Activated CD4-positive, alpha-beta T cell treated with anti-CD3 and anti-CD28 coated beads, Interleukin-2, amount 10 ng/mL, durations not matched to agents 24 days and 14 days (primary cell): ENCODE results near the gene CLEC4M. TPM values are rescaled to one million over a fixed set of nuclear protein-coding genes. Genes with fewer than 3 reads are reported as not detected.

Experiments
- DNase-seq: peaks from one replicate; pipeline ENCODE4 v3.0.0; 2022
- H3K27ac Mint-ChIP-seq: one replicate; pipeline ENCODE4 v1.8.0; 2022; ENCODE audit warnings: mild to moderate bottlenecking, mixed read lengths
- H3K27me3 Mint-ChIP-seq: one replicate; pipeline ENCODE4 v1.8.0; 2022; ENCODE audit warnings: mixed read lengths
- H3K36me3 Mint-ChIP-seq: one replicate; pipeline ENCODE4 v1.8.0; 2022; ENCODE audit warnings: low read depth, mild to moderate bottlenecking, mixed read lengths
- H3K4me1 Mint-ChIP-seq: one replicate; pipeline ENCODE4 v1.8.0; 2021; ENCODE audit warnings: mixed read lengths
- H3K4me3 Mint-ChIP-seq: one replicate; pipeline ENCODE4 v1.8.0; 2022; ENCODE audit warnings: mild to moderate bottlenecking, moderate library complexity, mixed read lengths
- H3K9me3 Mint-ChIP-seq: one replicate; pipeline ENCODE4 v1.8.0; 2021; ENCODE audit warnings: mixed read lengths
- intact Hi-C: fragments of 100-400 bp; cut with micrococcal nuclease; formaldehyde crosslinking; loops from one replicate; pipeline ENCODE4 v1.15.1; 2023
- total RNA-seq: library from RNA; stranded (reverse); gene quantifications from 2 replicates; pipeline ENCODE4 v1.2.3, GENCODE V29; 2022

The CLEC4M gene
- total RNA-seq: not detected in 2 replicates

- peaks cover 5% of the 10 kb centered on the region for H3K27me3 Mint-ChIP-seq
- H3K4me1 Mint-ChIP-seq: no peaks in the 10 kb centered on the region
- no peak for DNase-seq
- intact Hi-C loops: no loop called here
- peaks cover 25% of the 10 kb centered on the region for H3K9me3 Mint-ChIP-seq
- peaks cover 3% of the 10 kb centered on the region for H3K36me3 Mint-ChIP-seq
- H3K4me3 Mint-ChIP-seq: no peak within 1 kb of the TSS
- no peak within 1 kb of the TSS for H3K27ac Mint-ChIP-seq
Observed at GRCh38 chr19:7762719-7763293, at the start of gene CLEC4M. TSS of gene CLEC4M (plus strand) at chr19:7763243. CDS start at chr19:7763267, 24 bp downstream.

- Mint-ChIP-seq H3K4me1 (peaks cover 2% of the 10 kb centered on the region), H3K9me3 (peaks cover 7% of the 10 kb centered on the region), H3K27ac (no peak overlapping the region), H3K4me3 (no peak overlapping the region), H3K36me3 (no peaks in the 10 kb centered on the region), H3K27me3 (no peaks in the 10 kb centered on the region)
- DNase-seq: no peak
- intact Hi-C loops: no loop called here
Observed at GRCh38 chr19:7715671-7716070, 47.4 kb upstream of the CLEC4M start.

GRCh38 chr19:7716762-7717161, 46.3 kb upstream of the CLEC4M start:
- DNase-seq: no peak
- intact Hi-C loops: no loop called here
- Mint-ChIP-seq H3K27ac (no peak overlapping the region), H3K36me3 (no peaks in the 10 kb centered on the region), H3K9me3 (peaks cover 7% of the 10 kb centered on the region), H3K4me3 (no peak overlapping the region), H3K27me3 (no peaks in the 10 kb centered on the region), H3K4me1 (peaks cover 2% of the 10 kb centered on the region)

- no peak overlapping the region for H3K4me3 Mint-ChIP-seq
Observed at GRCh38 chr19:7718668-7719067, 44.4 kb upstream of the CLEC4M start.

GRCh38 chr19:7720351-7720750, 42.7 kb upstream of the CLEC4M start:
- intact Hi-C loops: no loop called here

More at GRCh38 chr19:7718668-7719067, 44.4 kb upstream of the CLEC4M start:
- intact Hi-C loops: no loop called here
- Mint-ChIP-seq H3K36me3 (no peaks in the 10 kb centered on the region), H3K4me1 (peaks cover 2% of the 10 kb centered on the region), H3K27ac (no peak overlapping the region), H3K9me3 (peaks cover 7% of the 10 kb centered on the region), H3K27me3 (no peaks in the 10 kb centered on the region)
- DNase-seq: no peak

GRCh38 chr19:7722231-7722651, 40.8 kb upstream of the CLEC4M start:
- intact Hi-C loops: no loop called here
- H3K27ac Mint-ChIP-seq: no peak overlapping the region
- H3K36me3 Mint-ChIP-seq: no peaks in the 10 kb centered on the region
- peaks cover 1% of the 10 kb centered on the region for H3K27me3 Mint-ChIP-seq
- DNase-seq: no peak
- no peaks in the 10 kb centered on the region for H3K4me1 Mint-ChIP-seq
- no peak overlapping the region for H3K4me3 Mint-ChIP-seq
- no peaks in the 10 kb centered on the region for H3K9me3 Mint-ChIP-seq

More at GRCh38 chr19:7720351-7720750, 42.7 kb upstream of the CLEC4M start:
- no peak for DNase-seq
- Mint-ChIP-seq H3K9me3 (peaks cover 7% of the 10 kb centered on the region), H3K27me3 (no peaks in the 10 kb centered on the region), H3K36me3 (no peaks in the 10 kb centered on the region), H3K4me3 (no peak overlapping the region), H3K4me1 (no peaks in the 10 kb centered on the region), H3K27ac (no peak overlapping the region)

GRCh38 chr19:7725791-7726190, 37.3 kb upstream of the CLEC4M start:
- Mint-ChIP-seq H3K4me3 (no peak overlapping the region), H3K27ac (no peak overlapping the region), H3K9me3 (no peaks in the 10 kb centered on the region), H3K36me3 (no peaks in the 10 kb centered on the region), H3K27me3 (peaks cover 27% of the 10 kb centered on the region), H3K4me1 (no peaks in the 10 kb centered on the region)
- DNase-seq: no peak
- intact Hi-C loops: no loop called here

- DNase-seq: no peak
- H3K4me3 Mint-ChIP-seq: no peak overlapping the region
- no peak overlapping the region for H3K27ac Mint-ChIP-seq
- H3K9me3 Mint-ChIP-seq: no peaks in the 10 kb centered on the region
- H3K36me3 Mint-ChIP-seq: no peaks in the 10 kb centered on the region
- intact Hi-C loops: no loop called here
- peaks cover 48% of the 10 kb centered on the region for H3K27me3 Mint-ChIP-seq
- no peaks in the 10 kb centered on the region for H3K4me1 Mint-ChIP-seq
Observed at GRCh38 chr19:7729211-7729610, 33.8 kb upstream of the CLEC4M start.

- H3K9me3 Mint-ChIP-seq: no peaks in the 10 kb centered on the region
- intact Hi-C loops: loop anchor here (10.0 kb wide), 1 partner anchor 65 kb away; no protein-coding TSS in a partner anchor
- DNase-seq: no peak
- no peaks in the 10 kb centered on the region for H3K36me3 Mint-ChIP-seq
- H3K4me1 Mint-ChIP-seq: no peaks in the 10 kb centered on the region
- H3K27ac Mint-ChIP-seq: no peak overlapping the region
- peaks cover 52% of the 10 kb centered on the region for H3K27me3 Mint-ChIP-seq
- no peak overlapping the region for H3K4me3 Mint-ChIP-seq
Observed at GRCh38 chr19:7729831-7730285, 33.2 kb upstream of the CLEC4M start.

GRCh38 chr19:7730286-7731217, 32.5 kb upstream of the CLEC4M start:
- H3K27me3 Mint-ChIP-seq: peaks cover 54% of the 10 kb centered on the region
- H3K4me1 Mint-ChIP-seq: no peaks in the 10 kb centered on the region
- H3K4me3 Mint-ChIP-seq: no peak overlapping the region
- intact Hi-C loops: loop anchor here (10.0 kb wide), 1 partner anchor 64 kb away; no protein-coding TSS in a partner anchor
- no peak overlapping the region for H3K27ac Mint-ChIP-seq
- no peaks in the 10 kb centered on the region for H3K9me3 Mint-ChIP-seq
- DNase-seq: no peak
- H3K36me3 Mint-ChIP-seq: no peaks in the 10 kb centered on the region

GRCh38 chr19:7731218-7731595, 31.8 kb upstream of the CLEC4M start:
- H3K27me3 Mint-ChIP-seq: peaks cover 54% of the 10 kb centered on the region
- H3K9me3 Mint-ChIP-seq: no peaks in the 10 kb centered on the region
- H3K36me3 Mint-ChIP-seq: no peaks in the 10 kb centered on the region
- no peaks in the 10 kb centered on the region for H3K4me1 Mint-ChIP-seq
- intact Hi-C loops: loop anchor here (10.0 kb wide), 1 partner anchor 64 kb away; no protein-coding TSS in a partner anchor
- no peak for DNase-seq
- H3K27ac Mint-ChIP-seq: no peak overlapping the region
- H3K4me3 Mint-ChIP-seq: no peak overlapping the region

GRCh38 chr19:7731615-7732014, 31.4 kb upstream of the CLEC4M start:
- intact Hi-C loops: loop anchor here (10.0 kb wide), 1 partner anchor 63 kb away; no protein-coding TSS in a partner anchor
- DNase-seq: no peak
- H3K4me1 Mint-ChIP-seq: no peaks in the 10 kb centered on the region
- no peaks in the 10 kb centered on the region for H3K9me3 Mint-ChIP-seq
- H3K27me3 Mint-ChIP-seq: peaks cover 56% of the 10 kb centered on the region
- H3K4me3 Mint-ChIP-seq: no peak overlapping the region
- no peaks in the 10 kb centered on the region for H3K36me3 Mint-ChIP-seq
- no peak overlapping the region for H3K27ac Mint-ChIP-seq

- Mint-ChIP-seq H3K27ac (no peak within 1 kb of the TSS), H3K27me3 (peaks cover 56% of the 10 kb centered on the region), H3K4me1 (no peaks in the 10 kb centered on the region), H3K36me3 (no peaks in the 10 kb centered on the region), H3K4me3 (no peak within 1 kb of the TSS), H3K9me3 (no peaks in the 10 kb centered on the region)
- DNase-seq: no peak
- intact Hi-C loops: loop anchor here (10.0 kb wide), 1 partner anchor 63 kb away; no protein-coding TSS in a partner anchor
Observed at GRCh38 chr19:7732045-7732444, 31.0 kb upstream of the CLEC4M start, which contains the start of gene CLEC4G. TSS of gene CLEC4G (minus strand) at chr19:7732110. CDS start at chr19:7732102, 8 bp downstream.

- no peaks in the 10 kb centered on the region for H3K9me3 Mint-ChIP-seq
- H3K27me3 Mint-ChIP-seq: peaks cover 48% of the 10 kb centered on the region
Observed at GRCh38 chr19:7733376-7733775, 29.7 kb upstream of the CLEC4M start.

More at GRCh38 chr19:7733376-7733775, 29.7 kb upstream of the CLEC4M start:
- intact Hi-C loops: loop anchor here (10.0 kb wide), 1 partner anchor 61 kb away; no protein-coding TSS in a partner anchor
- no peak for DNase-seq
- Mint-ChIP-seq H3K4me3 (no peak overlapping the region), H3K36me3 (no peaks in the 10 kb centered on the region), H3K27ac (no peak overlapping the region), H3K4me1 (no peaks in the 10 kb centered on the region)
